ENCODE measurements around the gene PIK3C2G. TPM values are rescaled to one million over a fixed set of nuclear protein-coding genes. Genes with fewer than 3 reads are reported as not detected.

Gene PIK3C2G
- polyA plus RNA-seq, 1 donor (not counting 4 experiments of a cell fraction or from before 2014, with no cell fraction given), result 3.7 TPM

DNA sequence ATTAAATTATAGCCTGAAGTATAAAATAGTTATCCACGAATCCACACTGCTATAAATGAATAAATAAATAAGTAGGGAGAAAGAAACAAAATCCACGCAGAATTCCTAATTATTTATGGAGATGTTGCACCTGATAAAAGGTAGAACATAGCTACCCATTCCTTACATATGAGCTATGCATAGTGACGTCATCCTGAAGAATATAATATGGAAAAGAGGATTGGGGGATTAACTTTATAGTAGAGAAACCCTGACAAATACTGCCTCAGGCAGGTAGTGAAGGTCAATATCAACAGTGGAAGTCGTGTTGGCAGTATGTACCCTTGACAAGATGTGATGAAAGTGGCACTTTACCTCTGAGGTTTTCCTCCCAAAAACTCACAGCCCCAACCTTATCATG, 394.0 kb downstream of the PIK3C2G start:
- Histone ChIP-seq H2AFZ (ENCODE audit: control insufficient read depth, low read length) (no peak overlapping the region), H3K27me3 (ENCODE audit: control insufficient read depth, extremely low read depth, insufficient read depth, low read length) (no peaks in the 10 kb centered on the region), H3K27ac (ENCODE audit: control insufficient read depth, insufficient read depth, low read length) (no peak overlapping the region), H3K9ac (ENCODE audit: control insufficient read depth, extremely low read depth, insufficient read depth, low read length) (no peak overlapping the region), H3K79me2 (ENCODE audit: control insufficient read depth, insufficient read depth, low read length) (no peaks in the 10 kb centered on the region), H3K4me3 (ENCODE audit: control insufficient read depth in 2 of 3, extremely low read depth in 1 of 3, insufficient read depth in 2 of 3, low read depth in 1 of 3, low read length in 3 of 3) (no peak overlapping the region), H3K4me1 (ENCODE audit: control insufficient read depth, extremely low read depth, insufficient read depth, low read length) (no peaks in the 10 kb centered on the region), H3K9me3 (ENCODE audit: control insufficient read depth, low read depth, low read length) (no peaks in the 10 kb centered on the region), H3K9me1 (ENCODE audit: control insufficient read depth, extremely low read depth, insufficient read depth, low read length) (no peaks in the 10 kb centered on the region), H3K4me2 (ENCODE audit: control insufficient read depth, extremely low read depth, insufficient read depth, low read depth, low read length) (no peak overlapping the region), H3K36me3 (ENCODE audit: control insufficient read depth in 2 of 2, extremely low read depth in 1 of 2, insufficient read depth in 2 of 2, low read length in 2 of 2) (no peaks in the 10 kb centered on the region), H4K20me1 (ENCODE audit: control insufficient read depth, extremely low read depth, insufficient read depth, low read length) (no peaks in the 10 kb centered on the region)
- dilution Hi-C loops (cut with MboI; ENCODE audit: extremely low pct_ligation_motif_present, low sequenced_read_pairs), result no loop called here
- DNase-seq (ENCODE audit: low read depth, low spot score), result no peak
- FAIRE-seq, result no peak
- no peak for TF ChIP-seq EZH2 (IDR thresholded peaks at IDR 0.05; ENCODE audit: low read length)
- TF ChIP-seq, protein P1, sequence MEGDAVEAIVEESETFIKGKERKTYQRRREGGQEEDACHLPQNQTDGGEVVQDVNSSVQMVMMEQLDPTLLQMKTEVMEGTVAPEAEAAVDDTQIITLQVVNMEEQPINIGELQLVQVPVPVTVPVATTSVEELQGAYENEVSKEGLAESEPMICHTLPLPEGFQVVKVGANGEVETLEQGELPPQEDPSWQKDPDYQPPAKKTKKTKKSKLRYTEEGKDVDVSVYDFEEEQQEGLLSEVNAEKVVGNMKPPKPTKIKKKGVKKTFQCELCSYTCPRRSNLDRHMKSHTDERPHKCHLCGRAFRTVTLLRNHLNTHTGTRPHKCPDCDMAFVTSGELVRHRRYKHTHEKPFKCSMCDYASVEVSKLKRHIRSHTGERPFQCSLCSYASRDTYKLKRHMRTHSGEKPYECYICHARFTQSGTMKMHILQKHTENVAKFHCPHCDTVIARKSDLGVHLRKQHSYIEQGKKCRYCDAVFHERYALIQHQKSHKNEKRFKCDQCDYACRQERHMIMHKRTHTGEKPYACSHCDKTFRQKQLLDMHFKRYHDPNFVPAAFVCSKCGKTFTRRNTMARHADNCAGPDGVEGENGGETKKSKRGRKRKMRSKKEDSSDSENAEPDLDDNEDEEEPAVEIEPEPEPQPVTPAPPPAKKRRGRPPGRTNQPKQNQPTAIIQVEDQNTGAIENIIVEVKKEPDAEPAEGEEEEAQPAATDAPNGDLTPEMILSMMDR (optimal IDR thresholded peaks at IDR 0.05 in 1 of 3, IDR thresholded peaks at IDR 0.05 in 1 of 3, conservative IDR thresholded peaks at IDR 0.05 in 1 of 3; ENCODE audit: extremely low read depth in 1 of 3, insufficient read depth in 2 of 3, low read length in 3 of 3), result no peak

DNA sequence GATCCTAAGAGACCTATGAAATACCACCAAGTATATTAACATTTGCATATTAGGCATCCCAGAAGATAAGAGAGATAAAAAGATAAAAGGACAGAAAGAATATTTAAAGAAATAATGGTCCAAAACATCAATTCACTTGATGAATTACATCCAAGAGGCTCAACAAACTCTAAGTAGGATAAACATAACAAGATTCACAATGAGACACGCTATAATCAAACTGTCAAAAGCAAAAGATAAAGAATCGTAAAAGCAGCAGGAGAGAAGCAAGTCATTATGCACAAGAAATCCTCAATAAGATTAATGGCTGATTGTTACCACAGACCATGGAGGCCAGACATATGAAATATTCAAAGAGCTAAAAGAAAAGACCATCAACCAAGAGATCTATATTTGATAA, 396.9 kb downstream of the PIK3C2G start:
- no peak for DNase-seq (ENCODE audit: low read depth, low spot score)
- no peak overlapping the region for H2AFZ ChIP-seq (ENCODE audit: control insufficient read depth, low read length)
- no peaks in the 10 kb centered on the region for H4K20me1 ChIP-seq (ENCODE audit: control insufficient read depth, extremely low read depth, insufficient read depth, low read length)
- no peak overlapping the region for H3K27ac ChIP-seq (ENCODE audit: control insufficient read depth, insufficient read depth, low read length)
- no peaks in the 10 kb centered on the region for H3K79me2 ChIP-seq (ENCODE audit: control insufficient read depth, insufficient read depth, low read length)
- no peaks in the 10 kb centered on the region for H3K27me3 ChIP-seq (ENCODE audit: control insufficient read depth, extremely low read depth, insufficient read depth, low read length)
- no peak for FAIRE-seq
- H3K36me3 ChIP-seq (ENCODE audit: control insufficient read depth in 2 of 2, extremely low read depth in 1 of 2, insufficient read depth in 2 of 2, low read length in 2 of 2), result no peaks in the 10 kb centered on the region
- H3K9ac ChIP-seq (ENCODE audit: control insufficient read depth, extremely low read depth, insufficient read depth, low read length), result no peak overlapping the region
- no peak overlapping the region for H3K4me2 ChIP-seq (ENCODE audit: control insufficient read depth, extremely low read depth, insufficient read depth, low read depth, low read length)
- no peaks in the 10 kb centered on the region for H3K9me1 ChIP-seq (ENCODE audit: control insufficient read depth, extremely low read depth, insufficient read depth, low read length)
- no peaks in the 10 kb centered on the region for H3K4me1 ChIP-seq (ENCODE audit: control insufficient read depth, extremely low read depth, insufficient read depth, low read length)
- H3K4me3 ChIP-seq (ENCODE audit: control insufficient read depth in 2 of 3, extremely low read depth in 1 of 3, insufficient read depth in 2 of 3, low read depth in 1 of 3, low read length in 3 of 3), result no peak overlapping the region
- dilution Hi-C loops (cut with MboI; ENCODE audit: extremely low pct_ligation_motif_present, low sequenced_read_pairs), result no loop called here
- no peak for TF ChIP-seq EZH2 (IDR thresholded peaks at IDR 0.05; ENCODE audit: low read length)
- TF ChIP-seq, protein P1 (optimal IDR thresholded peaks at IDR 0.05 in 1 of 3, IDR thresholded peaks at IDR 0.05 in 1 of 3, conservative IDR thresholded peaks at IDR 0.05 in 1 of 3; ENCODE audit: extremely low read depth in 1 of 3, insufficient read depth in 2 of 3, low read length in 3 of 3), result no peak
- H3K9me3 ChIP-seq (ENCODE audit: control insufficient read depth, low read depth, low read length), result no peaks in the 10 kb centered on the region

Data from keratinocyte (primary cell).